Ascending aorta (tissue), 2 donors: Measurements from ENCODE around the gene DIRAS1. TPM values are rescaled to one million over a fixed set of nuclear protein-coding genes. Genes with fewer than 3 reads are reported as not detected.
"Not testable (repeated sequence)": the region's sequence is repeated elsewhere in the genome, so short reads cannot be mapped to it uniquely, and the experiment has no call there.

Experiments
- DNase-seq, 2 donors: peaks; one replicate each; pipeline ENCODE4 v3.0.0-alpha.2; 2019; ENCODE audit warnings: low spot score in 2 of 2
- H3K27ac ChIP-seq, 2 donors: fragments of 200-600 bp; sonication (generic); one replicate each; pipeline ENCODE4 v1.5.1; 2016 to 2017; ENCODE audit warnings: mild to moderate bottlenecking in 1 of 2
- H3K27me3 ChIP-seq: fragments of 200-600 bp; sonication (generic); one replicate; pipeline ENCODE4 v1.5.1; 2017
- H3K36me3 ChIP-seq, 2 donors: fragments of 200-600 bp; sonication (generic); one replicate each; pipeline ENCODE4 v1.5.1; 2016
- H3K4me1 ChIP-seq, 2 donors: fragments of 200-600 bp; sonication (generic); one replicate each; pipeline ENCODE4 v1.5.1; 2016 to 2017; ENCODE audit warnings: mild to moderate bottlenecking in 1 of 2
- H3K4me3 ChIP-seq, 2 donors: fragments of 200-600 bp; sonication (generic); one replicate each; pipeline ENCODE4 v1.5.1; 2016 to 2017; ENCODE audit warnings: mild to moderate bottlenecking in 1 of 2
- H3K9me3 ChIP-seq, 2 donors: fragments of 200-600 bp; sonication (generic); one replicate each; pipeline ENCODE4 v1.5.1; 2016
- intact Hi-C: fragments of 100-400 bp; cut with DNase I; formaldehyde crosslinking; loops from one replicate; pipeline ENCODE4 v1.15.1; 2023
- total RNA-seq: library from RNA; depleted of rRNA; stranded (reverse); fragments of >200 nt; gene quantifications from one replicate; pipeline ENCODE4 v1.1.0, GENCODE V29; 2016
- TF ChIP-seq, protein P1 (sequence below), 3 experiments: fragments of 200-600 bp in 2 of 3; fragments of 450-650 bp in 1 of 3; sonication (generic) in 2 of 3; IDR thresholded peaks; one replicate each; pipeline ENCODE4 v1.5.1; 2016 to 2019; ENCODE audit warnings: antibody characterized with exemption in 3 of 3, mild to moderate bottlenecking in 1 of 3, moderate library complexity in 1 of 3

DIRAS1 gene
- total RNA-seq, 1 donor from 2014 or later = not detected

DNA sequence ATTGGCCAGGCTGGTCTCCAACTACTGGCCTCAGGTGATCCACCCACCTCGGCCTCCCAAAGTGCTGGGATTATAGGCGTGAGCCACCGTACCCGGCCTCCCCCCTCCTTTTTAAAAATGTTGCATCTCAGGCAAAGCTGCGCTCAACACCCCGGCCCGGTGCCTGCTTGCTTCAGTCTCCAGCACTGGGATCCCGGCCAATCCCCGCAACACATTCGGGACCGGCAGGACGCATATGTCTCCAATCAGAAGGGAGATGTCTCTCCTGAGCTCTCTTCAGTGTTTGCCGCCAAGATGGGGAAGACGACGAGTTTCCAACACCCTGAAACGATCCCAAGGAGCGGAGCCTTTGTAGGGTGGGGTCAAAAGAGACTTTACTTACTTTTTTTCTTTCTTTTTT is 34.8 kb downstream of the DIRAS1 start:
- Histone ChIP-seq H3K27ac (no peak overlapping the region), H3K4me1 (no peaks in the 10 kb centered on the region), H3K4me3 (no peak overlapping the region), H3K27me3 (no peaks in the 10 kb centered on the region), H3K9me3 (no peaks in the 10 kb centered on the region), H3K36me3 (no peaks in the 10 kb centered on the region)
- no peak for DNase-seq
- TF ChIP-seq, protein P1, sequence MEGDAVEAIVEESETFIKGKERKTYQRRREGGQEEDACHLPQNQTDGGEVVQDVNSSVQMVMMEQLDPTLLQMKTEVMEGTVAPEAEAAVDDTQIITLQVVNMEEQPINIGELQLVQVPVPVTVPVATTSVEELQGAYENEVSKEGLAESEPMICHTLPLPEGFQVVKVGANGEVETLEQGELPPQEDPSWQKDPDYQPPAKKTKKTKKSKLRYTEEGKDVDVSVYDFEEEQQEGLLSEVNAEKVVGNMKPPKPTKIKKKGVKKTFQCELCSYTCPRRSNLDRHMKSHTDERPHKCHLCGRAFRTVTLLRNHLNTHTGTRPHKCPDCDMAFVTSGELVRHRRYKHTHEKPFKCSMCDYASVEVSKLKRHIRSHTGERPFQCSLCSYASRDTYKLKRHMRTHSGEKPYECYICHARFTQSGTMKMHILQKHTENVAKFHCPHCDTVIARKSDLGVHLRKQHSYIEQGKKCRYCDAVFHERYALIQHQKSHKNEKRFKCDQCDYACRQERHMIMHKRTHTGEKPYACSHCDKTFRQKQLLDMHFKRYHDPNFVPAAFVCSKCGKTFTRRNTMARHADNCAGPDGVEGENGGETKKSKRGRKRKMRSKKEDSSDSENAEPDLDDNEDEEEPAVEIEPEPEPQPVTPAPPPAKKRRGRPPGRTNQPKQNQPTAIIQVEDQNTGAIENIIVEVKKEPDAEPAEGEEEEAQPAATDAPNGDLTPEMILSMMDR (IDR thresholded peaks at IDR 0.05) = no peak
- intact Hi-C loops = no loop called here

DNA sequence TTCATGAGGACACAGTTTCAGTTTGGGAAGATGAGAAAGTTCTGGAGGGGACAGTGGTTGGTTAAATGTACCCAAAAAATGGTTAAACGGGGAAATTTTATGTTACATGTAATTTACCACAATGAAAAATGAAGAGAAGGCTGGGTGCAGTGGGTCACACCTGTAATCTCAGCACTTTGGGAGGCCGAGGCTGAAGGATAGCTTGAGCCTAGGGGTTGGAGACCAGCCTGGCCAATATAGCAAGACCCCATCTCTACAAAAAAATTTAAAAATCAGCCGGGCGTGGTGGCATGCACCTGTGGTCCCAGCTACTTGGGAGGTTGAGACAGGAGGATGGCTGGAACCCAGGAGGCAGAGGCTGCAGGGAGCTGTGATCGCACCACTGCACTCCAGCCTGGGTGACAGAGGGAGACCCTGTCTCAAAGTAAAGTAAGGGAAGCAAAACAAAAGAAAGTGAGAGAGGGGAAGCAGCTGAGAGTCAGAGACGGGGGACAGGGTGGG is 35.9 kb downstream of the DIRAS1 start:
- Histone ChIP-seq H3K4me3 (no peak overlapping the region), H3K27ac (no peak overlapping the region)

DNA sequence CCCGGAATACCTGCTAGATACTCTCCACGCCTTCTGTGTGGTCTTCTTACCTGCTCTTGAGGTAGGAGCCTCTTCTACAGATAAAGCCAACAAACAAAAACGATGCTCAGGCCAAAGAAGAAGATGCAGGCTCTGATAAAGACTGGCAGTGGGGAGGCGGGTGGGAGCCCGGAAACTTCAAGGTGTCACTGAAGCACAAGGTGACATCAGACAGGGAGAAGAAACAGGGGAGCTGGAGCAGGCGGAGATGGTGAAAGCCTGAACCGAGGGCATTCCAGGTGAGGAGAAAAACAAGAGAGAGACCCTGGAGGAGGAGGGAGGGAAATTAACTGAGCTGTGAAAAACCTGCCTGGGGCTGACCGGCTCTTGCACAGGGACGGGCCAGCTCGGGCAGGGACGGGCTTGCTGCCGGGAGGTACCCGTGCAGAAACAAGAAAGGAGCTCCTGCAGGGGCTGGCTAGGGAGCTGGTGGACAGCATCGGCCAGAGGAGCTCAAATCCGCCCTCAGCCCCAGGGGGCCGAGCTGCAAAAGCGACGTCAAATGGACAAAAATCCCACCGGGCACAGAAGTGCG is 37.7 kb downstream of the DIRAS1 start:
- Histone ChIP-seq H3K4me1 (no peaks in the 10 kb centered on the region), H3K27ac (no peak overlapping the region), H3K9me3 (no peaks in the 10 kb centered on the region), H3K4me3 (no peak overlapping the region), H3K27me3 (no peaks in the 10 kb centered on the region), H3K36me3 (no peaks in the 10 kb centered on the region)
- TF ChIP-seq, protein P1 (IDR thresholded peaks at IDR 0.05) = no peak
- DNase-seq = no peak
- intact Hi-C loops = no loop called here

More for the DNA sequence above, 35.9 kb downstream of the DIRAS1 start:
- H3K4me1 ChIP-seq = no peaks in the 10 kb centered on the region
- no peaks in the 10 kb centered on the region for H3K27me3 ChIP-seq
- intact Hi-C loops = no loop called here
- DNase-seq = no peak
- TF ChIP-seq, protein P1 (IDR thresholded peaks at IDR 0.05) = no peak
- no peaks in the 10 kb centered on the region for H3K9me3 ChIP-seq
- no peaks in the 10 kb centered on the region for H3K36me3 ChIP-seq

DNA sequence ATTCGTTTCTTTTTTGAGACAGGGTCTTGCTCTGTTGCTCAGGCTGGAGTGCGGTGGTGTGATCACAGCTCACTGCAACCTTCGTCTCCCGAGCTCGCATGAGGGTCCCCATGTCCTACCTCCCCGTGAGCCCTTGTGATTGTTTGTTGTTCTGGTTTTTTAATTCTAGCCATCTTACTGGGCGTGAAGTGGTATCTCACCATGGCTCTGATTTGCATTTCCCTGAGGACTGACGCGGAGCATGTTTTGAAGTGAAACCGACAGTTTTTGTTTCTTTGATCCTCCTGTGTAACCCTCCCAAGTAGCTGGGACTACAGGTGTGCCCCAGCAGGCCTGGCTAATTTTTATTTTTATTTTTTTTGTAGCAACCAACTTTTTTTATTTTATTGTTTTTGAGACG is 40.4 kb downstream of the DIRAS1 start:
- TF ChIP-seq, protein P1 (IDR thresholded peaks at IDR 0.05) = no peak
- Histone ChIP-seq H3K4me3 (no peak overlapping the region), H3K4me1 (no peaks in the 10 kb centered on the region), H3K27me3 (no peaks in the 10 kb centered on the region), H3K27ac (no peak overlapping the region), H3K9me3 (no peaks in the 10 kb centered on the region), H3K36me3 (no peaks in the 10 kb centered on the region)
- intact Hi-C loops = no loop called here
- no peak for DNase-seq

DNA sequence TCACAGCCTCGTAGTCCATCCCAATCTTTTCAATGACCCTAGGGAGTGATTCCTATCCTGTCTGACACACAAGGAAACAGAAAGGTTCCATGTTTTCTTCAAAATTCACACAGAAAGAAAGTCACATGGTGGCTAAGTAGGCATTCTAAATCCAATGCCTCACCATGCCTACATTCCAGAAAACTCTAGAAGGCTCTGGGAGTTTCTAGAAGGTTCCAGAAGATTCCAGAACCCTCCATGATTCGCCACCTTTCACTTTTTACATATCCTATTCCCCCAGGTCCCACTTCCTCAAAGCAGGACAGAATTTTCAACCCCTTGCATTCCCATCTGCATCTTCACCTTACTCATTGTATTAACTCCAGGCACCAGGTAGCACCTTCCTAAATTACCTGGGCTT is 41.7 kb downstream of the DIRAS1 start:
- TF ChIP-seq, protein P1 (IDR thresholded peaks at IDR 0.05) = no peak
- Histone ChIP-seq H3K9me3 (no peaks in the 10 kb centered on the region), H3K4me3 (no peak overlapping the region), H3K36me3 (no peaks in the 10 kb centered on the region), H3K27me3 (no peaks in the 10 kb centered on the region), H3K4me1 (no peaks in the 10 kb centered on the region), H3K27ac (no peak overlapping the region)
- DNase-seq = no peak
- intact Hi-C loops = no loop called here

DNA sequence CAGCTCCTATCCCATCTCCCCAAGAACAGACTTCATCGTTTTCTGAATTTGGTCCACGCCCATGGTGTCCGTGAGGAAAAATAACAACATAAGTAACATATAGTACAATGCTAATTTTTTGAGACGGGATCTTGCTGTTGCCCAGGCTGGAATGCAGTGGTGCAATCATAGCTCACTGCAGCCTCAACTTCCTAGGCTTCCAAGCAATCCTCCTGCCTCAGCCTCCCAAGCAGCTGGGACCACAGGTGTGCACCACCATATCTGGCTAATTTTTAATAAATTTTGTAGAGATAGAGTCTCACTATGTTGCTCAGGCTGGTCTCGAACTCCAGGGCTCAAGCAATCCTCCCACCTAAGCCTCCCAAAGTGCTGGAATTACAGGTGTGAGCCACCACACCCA is 42.2 kb downstream of the DIRAS1 start:
- DNase-seq, H3K36me3 ChIP-seq, intact Hi-C loops, H3K4me1 ChIP-seq, H3K9me3 ChIP-seq, H3K27ac ChIP-seq, H3K27me3 ChIP-seq, H3K4me3 ChIP-seq: not testable (repeated sequence)
